Stimulated activated CD4-positive, alpha-beta T cell treated with anti-CD3 and anti-CD28 coated beads, Interleukin-12 subunit alpha, Interleukin-12 subunit beta, amount 100 ng/mL, for 24 hours (primary cell): ENCODE measurements around the gene SMIM33.
A peak's percentile ranks its signal among the peaks of the same experiment; 100 is the strongest.
"Not testable (repeated sequence)": the region's sequence is repeated elsewhere in the genome, so short reads cannot be mapped to it uniquely, and the experiment has no call there.

Experiments used
- DNase-seq, 2 experiments: peaks; one replicate each; pipeline ENCODE4 v3.0.0-alpha.2; 2020; ENCODE audit warnings: low read depth in 2 of 2

Gene SMIM33

GRCh38 chr5:139470821-139471300, at the start of gene SMIM33:
Gene SMIM33 (plus strand): TSS chr5:139471004. CDS start chr5:139471122, 118 bp downstream.
- no peak for DNase-seq

GRCh38 chr5:139422307-139422893, 48.4 kb upstream of the SMIM33 start:
- no peak for DNase-seq

DNA sequence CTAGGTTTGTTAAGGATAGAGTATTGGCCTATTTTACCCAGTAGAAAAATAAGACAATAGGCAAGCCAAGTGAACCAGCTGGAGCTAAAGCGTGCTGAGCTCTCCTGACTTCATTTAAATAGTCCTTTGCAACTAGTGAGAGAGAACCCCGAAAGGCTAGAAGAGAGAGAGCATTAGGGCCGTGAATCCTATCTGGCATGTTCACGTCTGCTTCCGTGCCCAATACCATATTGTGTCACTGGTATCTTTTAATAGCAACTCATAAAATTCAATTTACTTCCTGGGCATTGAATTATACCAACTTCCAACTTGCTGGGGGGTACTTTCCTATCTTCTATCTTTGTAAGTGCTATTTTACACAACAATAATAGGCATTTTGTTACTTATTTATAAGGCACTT, 45.3 kb upstream of the SMIM33 start:
- DNase-seq = no peak

GRCh38 chr5:139426203-139426885, 44.5 kb upstream of the SMIM33 start:
- DNase-seq = no peak

- no peak for DNase-seq
Measured at GRCh38 chr5:139430015-139430414, 40.8 kb upstream of the SMIM33 start.

GRCh38 chr5:139431706-139432105, 39.1 kb upstream of the SMIM33 start:
- DNase-seq = no peak

DNA sequence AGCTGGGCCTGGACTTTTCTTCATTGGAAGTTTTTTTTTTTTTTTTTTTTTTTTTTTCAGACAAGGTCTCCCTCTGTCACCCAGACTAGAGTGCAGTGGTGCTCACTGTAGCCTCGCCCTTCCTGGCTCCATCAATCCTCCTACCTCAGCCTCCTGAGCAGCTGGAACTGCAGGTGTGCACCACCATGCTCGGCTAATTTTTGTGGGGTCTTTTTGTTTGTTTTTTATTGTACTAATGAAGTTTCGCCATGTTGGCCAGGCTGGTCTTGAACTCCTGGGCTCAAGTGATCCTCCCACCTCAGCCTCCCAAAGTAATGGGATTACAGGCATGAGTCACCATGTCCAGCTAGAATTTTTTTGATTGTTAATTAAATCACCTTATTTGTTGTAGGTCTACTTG, 35.1 kb upstream of the SMIM33 start:
- no peak for DNase-seq

DNA sequence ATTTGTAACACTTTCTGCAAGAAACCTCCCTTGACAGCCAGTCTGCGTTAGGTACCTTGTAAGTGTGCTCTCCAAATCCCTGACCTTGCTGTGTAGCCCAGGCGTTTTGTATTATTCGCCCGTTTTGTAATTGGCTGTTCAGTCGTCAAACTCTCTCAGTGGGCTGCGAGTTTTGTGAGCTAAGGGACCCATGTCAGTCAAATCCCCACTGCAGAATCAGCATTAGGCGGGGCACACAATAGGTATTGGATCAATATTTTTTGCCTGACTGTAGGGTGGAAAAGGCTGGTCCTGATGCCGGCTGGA, 32.1 kb upstream of the SMIM33 start:
- DNase-seq = no peak

- DNase-seq = peak; percentile 80 to 91
Measured at GRCh38 chr5:139439013-139439903, 31.5 kb upstream of the SMIM33 start, which contains the start of gene DNAJC18. Gene DNAJC18 (minus strand): TSS chr5:139439525. CDS start chr5:139439445, 80 bp downstream.

GRCh38 chr5:139440416-139440815, 30.4 kb upstream of the SMIM33 start:
- DNase-seq = not testable (repeated sequence)

DNA sequence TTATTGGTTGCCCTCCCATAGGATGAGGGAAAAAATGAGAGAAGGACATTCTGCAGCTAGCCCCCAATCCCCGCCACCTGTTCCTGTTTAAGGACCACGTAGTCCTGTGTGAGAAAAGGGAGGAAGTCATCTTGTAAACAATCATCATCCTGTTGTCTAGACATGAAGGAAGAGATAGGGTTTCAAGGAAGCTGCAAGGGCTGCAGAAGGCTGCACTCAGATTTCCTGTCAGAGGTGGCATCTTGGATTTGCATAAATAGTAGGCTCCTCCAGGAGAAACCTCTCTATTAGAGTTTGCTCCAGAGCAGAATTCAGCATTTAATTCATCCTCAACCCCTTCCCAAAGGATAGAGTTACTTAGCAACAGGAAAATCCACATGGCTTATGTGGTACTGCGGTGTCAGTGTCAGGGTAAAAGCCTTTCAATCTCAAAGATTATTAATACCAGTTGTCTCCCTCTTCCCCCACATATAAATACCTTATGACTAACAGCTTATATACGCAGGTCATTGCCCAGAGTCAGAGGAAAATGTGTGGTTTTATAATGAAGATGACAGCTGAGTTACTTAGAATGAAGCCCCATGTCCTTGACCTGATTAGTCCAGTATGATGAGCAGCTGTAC, 26.9 kb upstream of the SMIM33 start:
- DNase-seq = no peak

DNA sequence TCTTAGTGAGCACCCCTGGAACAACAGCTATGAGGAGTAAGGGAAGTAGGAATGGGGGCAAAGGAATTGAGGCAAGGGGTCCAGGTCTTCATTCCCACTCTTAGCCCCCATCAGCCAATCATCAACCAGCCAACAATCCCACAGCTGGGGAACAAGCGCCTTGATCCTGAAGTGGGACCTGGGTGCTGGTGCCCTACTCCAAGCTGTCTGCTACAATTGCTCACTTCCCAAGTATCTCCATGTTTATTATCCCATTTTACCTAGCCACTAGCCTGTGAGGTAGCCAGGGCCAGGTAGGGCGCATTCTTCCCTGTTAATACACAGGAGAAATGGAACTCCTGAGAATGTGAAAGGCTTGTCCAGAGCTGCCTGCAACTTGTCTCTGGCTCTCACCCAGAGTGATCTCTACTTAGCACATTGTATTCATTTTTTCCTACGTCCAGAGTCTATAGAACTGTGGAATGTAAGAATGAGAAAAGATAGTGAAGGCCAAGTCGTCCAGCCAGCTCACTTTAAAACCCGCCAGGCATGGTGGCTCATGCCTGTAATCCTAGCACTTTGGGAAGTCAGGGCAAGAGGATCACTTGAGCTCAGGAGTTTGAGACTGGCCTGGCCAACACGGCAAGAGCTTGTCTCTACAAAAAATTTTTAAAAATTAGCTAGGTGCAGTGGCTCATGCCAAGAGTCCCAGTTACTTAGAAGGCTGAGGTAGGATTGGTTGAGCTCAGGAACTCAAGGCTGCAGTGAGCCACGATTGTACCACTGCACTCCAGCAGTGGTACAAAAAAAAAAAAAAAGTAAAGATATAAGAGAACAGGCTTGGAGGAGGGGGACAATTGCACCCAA, 25.3 kb upstream of the SMIM33 start:
- DNase-seq = no peak

DNA sequence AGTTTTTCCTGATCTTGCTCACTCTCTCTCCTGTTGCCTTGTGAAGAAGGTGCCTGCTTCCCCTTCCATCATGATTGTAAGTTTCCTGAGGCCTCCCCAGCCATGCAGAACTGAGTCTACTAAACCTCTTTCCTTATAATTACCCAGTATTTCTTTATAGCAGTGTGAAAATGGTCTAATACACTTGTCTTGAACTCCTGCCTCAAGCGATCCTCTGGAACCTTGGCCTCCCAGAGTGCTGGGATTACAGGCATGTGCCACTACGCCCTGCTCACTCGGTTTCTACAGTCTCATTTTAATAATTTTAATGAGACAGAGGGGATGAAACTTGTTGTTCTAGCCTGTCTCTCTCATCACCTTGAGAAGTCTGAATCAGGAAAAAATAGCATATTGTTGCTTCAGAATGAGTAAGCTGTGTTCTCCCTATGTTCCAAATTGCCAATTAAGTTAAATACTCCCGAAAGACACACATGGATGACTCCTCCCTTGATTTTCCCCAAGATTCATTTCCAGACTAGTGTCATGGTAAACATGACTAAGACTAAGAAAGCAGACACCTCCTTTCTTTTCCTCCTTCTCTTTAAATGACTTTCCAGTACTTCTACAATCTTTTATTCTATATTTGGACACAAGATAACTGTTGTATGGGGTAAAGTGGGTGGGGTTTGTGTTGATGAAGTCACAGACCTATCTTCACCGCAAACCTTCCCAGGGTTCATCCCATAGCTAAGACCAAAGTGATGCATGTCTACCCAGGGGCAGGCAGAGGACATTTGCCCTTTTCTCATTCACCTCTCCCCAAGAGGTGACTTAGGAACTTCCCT, 23.6 kb upstream of the SMIM33 start:
- no peak for DNase-seq

GRCh38 chr5:139451176-139451575, 19.6 kb upstream of the SMIM33 start:
- no peak for DNase-seq

GRCh38 chr5:139451878-139452660, 18.7 kb upstream of the SMIM33 start:
- DNase-seq = no peak

- DNase-seq = no peak
Measured at GRCh38 chr5:139453683-139454567, 16.9 kb upstream of the SMIM33 start.

DNA sequence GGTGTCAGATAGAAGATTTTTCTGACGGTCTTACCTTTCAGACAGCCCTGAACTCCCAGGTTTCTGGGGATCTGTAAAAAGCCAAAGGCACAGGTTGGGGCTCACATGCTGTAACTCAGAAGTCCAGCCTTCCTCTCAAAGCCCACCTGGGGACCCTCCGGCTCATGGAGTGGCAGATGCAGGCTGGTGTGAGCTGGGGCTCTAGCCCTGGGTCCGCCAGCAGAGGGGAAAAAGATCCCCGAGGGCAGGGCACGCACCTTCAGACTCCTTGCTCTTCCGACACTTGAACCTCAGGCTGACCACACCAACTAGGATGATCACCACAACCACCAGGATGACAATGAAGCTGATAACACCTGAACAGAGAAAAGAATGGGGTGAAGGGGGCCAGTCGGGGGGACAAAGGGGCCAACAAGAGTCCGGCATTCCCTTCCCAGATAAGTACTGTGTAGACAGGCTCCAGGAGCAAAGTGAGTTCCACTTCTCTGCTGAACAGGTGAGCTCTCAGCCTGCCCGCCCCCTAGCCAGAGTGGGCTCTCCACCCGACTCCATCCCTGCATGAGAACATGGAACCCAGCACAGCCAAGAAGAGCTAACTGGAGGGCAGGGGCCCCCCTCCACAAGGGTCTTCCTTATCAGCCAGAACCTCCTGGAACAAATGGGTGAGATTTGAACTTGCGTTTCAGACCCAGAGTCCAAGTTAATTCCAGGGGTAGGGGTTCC, 16.1 kb upstream of the SMIM33 start:
- DNase-seq = no peak

GRCh38 chr5:139456776-139457175, 14.0 kb upstream of the SMIM33 start:
- no peak for DNase-seq
